ENCODE data around the gene GGT1. TPM values are rescaled to one million over a fixed set of nuclear protein-coding genes. Genes with fewer than 3 reads are reported as not detected.

The GGT1 gene
- total RNA-seq, 1 donor from 2014 or later: 16.9 TPM

GRCh38 chr22:24585927-24586546 lies 17.0 kb upstream of the GGT1 start:
- no peaks in the 10 kb centered on the region for H3K36me3 Mint-ChIP-seq (ENCODE audit: insufficient read depth)
- no peak for TF ChIP-seq CTCF (IDR thresholded peaks at IDR 0.05; ENCODE audit: unreplicated experiment)
- no peak for DNase-seq (ENCODE audit: low spot score, unreplicated experiment)
- no peak overlapping the region for H3K27ac Mint-ChIP-seq
- H3K4me3 Mint-ChIP-seq (ENCODE audit: low read depth): no peak overlapping the region
- H3K27me3 Mint-ChIP-seq: no peaks in the 10 kb centered on the region
- no peaks in the 10 kb centered on the region for H3K4me1 Mint-ChIP-seq (ENCODE audit: low read depth)
- no peaks in the 10 kb centered on the region for H3K9me3 Mint-ChIP-seq (ENCODE audit: low read depth)

GRCh38 chr22:24587251-24587650 lies 15.7 kb upstream of the GGT1 start:
- DNase-seq (ENCODE audit: low spot score, unreplicated experiment): no peak
- Mint-ChIP-seq H3K9me3 (ENCODE audit: low read depth) (no peaks in the 10 kb centered on the region), H3K27ac (no peak overlapping the region), H3K4me1 (ENCODE audit: low read depth) (no peaks in the 10 kb centered on the region), H3K27me3 (no peaks in the 10 kb centered on the region), H3K4me3 (ENCODE audit: low read depth) (no peak overlapping the region), H3K36me3 (ENCODE audit: insufficient read depth) (no peaks in the 10 kb centered on the region)
- TF ChIP-seq CTCF (IDR thresholded peaks at IDR 0.05; ENCODE audit: unreplicated experiment): no peak

GRCh38 chr22:24587948-24588347 lies 15.0 kb upstream of the GGT1 start:
- Mint-ChIP-seq H3K4me1 (ENCODE audit: low read depth) (peaks cover 2% of the 10 kb centered on the region), H3K9me3 (ENCODE audit: low read depth) (no peaks in the 10 kb centered on the region), H3K27ac (no peak overlapping the region), H3K4me3 (ENCODE audit: low read depth) (no peak overlapping the region), H3K36me3 (ENCODE audit: insufficient read depth) (no peaks in the 10 kb centered on the region), H3K27me3 (no peaks in the 10 kb centered on the region)
- DNase-seq (ENCODE audit: low spot score, unreplicated experiment): no peak
- TF ChIP-seq CTCF (IDR thresholded peaks at IDR 0.05; ENCODE audit: unreplicated experiment): no peak

GRCh38 chr22:24588381-24588756 lies 14.6 kb upstream of the GGT1 start:
- Mint-ChIP-seq H3K27me3 (no peaks in the 10 kb centered on the region), H3K27ac (no peak overlapping the region), H3K9me3 (ENCODE audit: low read depth) (no peaks in the 10 kb centered on the region), H3K4me3 (ENCODE audit: low read depth) (no peak overlapping the region), H3K4me1 (ENCODE audit: low read depth) (peaks cover 3% of the 10 kb centered on the region), H3K36me3 (ENCODE audit: insufficient read depth) (no peaks in the 10 kb centered on the region)
- TF ChIP-seq CTCF (IDR thresholded peaks at IDR 0.05; ENCODE audit: unreplicated experiment): no peak
- DNase-seq (ENCODE audit: low spot score, unreplicated experiment): no peak

- H3K9me3 Mint-ChIP-seq (ENCODE audit: low read depth): no peaks in the 10 kb centered on the region
- H3K27me3 Mint-ChIP-seq: no peaks in the 10 kb centered on the region
- H3K36me3 Mint-ChIP-seq (ENCODE audit: insufficient read depth): no peaks in the 10 kb centered on the region
- no peak overlapping the region for H3K27ac Mint-ChIP-seq
- H3K4me1 Mint-ChIP-seq (ENCODE audit: low read depth): peaks cover 3% of the 10 kb centered on the region
- no peak overlapping the region for H3K4me3 Mint-ChIP-seq (ENCODE audit: low read depth)
- TF ChIP-seq CTCF (IDR thresholded peaks at IDR 0.05; ENCODE audit: unreplicated experiment): no peak
- DNase-seq (ENCODE audit: low spot score, unreplicated experiment): no peak
Observed at GRCh38 chr22:24588757-24589481, 14.1 kb upstream of the GGT1 start.
